ENCODE data around the gene C16orf74. TPM values are rescaled to one million over a fixed set of nuclear protein-coding genes. Genes with fewer than 3 reads are reported as not detected.

Gene C16orf74
- total and polyA plus RNA-seq, 2 of the 13 experiments (the other 11 are each of a cell fraction or from before 2014, with no cell fraction given) = 0.13 to 0.29 TPM

DNA sequence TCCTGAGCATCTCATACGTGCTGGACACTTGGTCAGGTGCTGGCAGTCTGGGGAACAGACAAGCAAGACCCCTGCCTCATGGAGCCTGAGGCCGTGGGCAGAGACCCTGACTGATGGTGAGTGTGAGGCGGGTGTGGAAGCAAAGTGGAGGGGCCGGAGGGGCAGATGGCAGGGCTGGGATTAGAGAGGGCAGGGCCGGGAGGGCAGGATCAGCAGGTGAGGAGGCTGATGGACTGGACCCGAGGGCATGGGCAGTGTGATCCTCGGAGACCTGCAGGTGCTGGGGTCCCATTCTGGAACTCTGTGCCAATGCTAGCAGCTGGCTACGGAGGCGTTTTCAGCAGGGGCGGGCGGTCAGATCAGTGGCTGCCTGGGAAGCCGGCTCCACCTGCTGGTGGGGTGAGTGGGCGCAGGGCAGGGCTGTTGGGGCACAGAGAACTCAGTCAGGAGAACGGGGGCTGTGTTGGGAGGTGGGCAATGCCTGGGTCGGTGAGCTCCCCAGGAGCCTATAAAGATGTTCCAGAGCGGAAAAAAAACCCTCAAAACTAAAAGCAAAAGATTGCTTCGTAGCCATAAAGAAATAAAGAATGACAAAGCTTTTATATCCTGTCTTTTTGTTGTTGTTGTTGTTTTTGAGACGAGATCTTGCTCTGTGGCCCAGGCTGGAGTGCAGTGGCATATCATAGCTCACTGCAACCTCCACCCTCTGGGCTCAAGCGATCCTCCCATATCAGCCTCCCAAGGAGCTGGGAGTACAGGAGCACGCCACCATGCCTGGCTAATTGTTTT, 8.9 kb upstream of the C16orf74 start:
- H3K4me1 ChIP-seq (ENCODE audit: insufficient read depth, low read length) = no peaks in the 10 kb centered on the region
- POLR2A ChIA-PET = no interaction called here
- no peak overlapping the region for H3K9ac ChIP-seq (ENCODE audit: insufficient read depth, low read depth, low read length)
- no peaks in the 10 kb centered on the region for H3K36me3 ChIP-seq (replicated peaks in 1 of 2; ENCODE audit: control insufficient read depth in 1 of 2, insufficient read depth in 2 of 2, low read length in 2 of 2)
- H3K9me3 ChIP-seq (ENCODE audit: low read length) = no peaks in the 10 kb centered on the region
- peaks cover 13 to 66% of the 10 kb centered on the region in 2 experiments for H3K27me3 ChIP-seq (ENCODE audit: control insufficient read depth in 1 of 2, insufficient read depth in 2 of 2, low read length in 2 of 2)
- CTCF ChIA-PET (ENCODE audit: low intra/inter-chr PET ratio, low total read pairs) = no interaction called here
- TF ChIP-seq STAG1 (CRISPR knock-in tag; IDR thresholded peaks at IDR 0.05) (peak; percentile 63), ZNF256 (CRISPR knock-in tag; conservative IDR thresholded peaks at IDR 0.05) (no peak), HNRNPL (IDR thresholded peaks at IDR 0.05; ENCODE audit: low read depth, low read length) (0 out of 2 replicates have a peak, but pooled peaks have one; percentile 23), RAD21 (CRISPR knock-in tag; IDR thresholded peaks at IDR 0.05) (peak; percentile 29; the same call in 1 of the 2 replicates)
- TF ChIP-seq, protein P1, sequence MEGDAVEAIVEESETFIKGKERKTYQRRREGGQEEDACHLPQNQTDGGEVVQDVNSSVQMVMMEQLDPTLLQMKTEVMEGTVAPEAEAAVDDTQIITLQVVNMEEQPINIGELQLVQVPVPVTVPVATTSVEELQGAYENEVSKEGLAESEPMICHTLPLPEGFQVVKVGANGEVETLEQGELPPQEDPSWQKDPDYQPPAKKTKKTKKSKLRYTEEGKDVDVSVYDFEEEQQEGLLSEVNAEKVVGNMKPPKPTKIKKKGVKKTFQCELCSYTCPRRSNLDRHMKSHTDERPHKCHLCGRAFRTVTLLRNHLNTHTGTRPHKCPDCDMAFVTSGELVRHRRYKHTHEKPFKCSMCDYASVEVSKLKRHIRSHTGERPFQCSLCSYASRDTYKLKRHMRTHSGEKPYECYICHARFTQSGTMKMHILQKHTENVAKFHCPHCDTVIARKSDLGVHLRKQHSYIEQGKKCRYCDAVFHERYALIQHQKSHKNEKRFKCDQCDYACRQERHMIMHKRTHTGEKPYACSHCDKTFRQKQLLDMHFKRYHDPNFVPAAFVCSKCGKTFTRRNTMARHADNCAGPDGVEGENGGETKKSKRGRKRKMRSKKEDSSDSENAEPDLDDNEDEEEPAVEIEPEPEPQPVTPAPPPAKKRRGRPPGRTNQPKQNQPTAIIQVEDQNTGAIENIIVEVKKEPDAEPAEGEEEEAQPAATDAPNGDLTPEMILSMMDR (CRISPR knock-in tag; IDR thresholded peaks at IDR 0.05) = peak; percentile 73
- intact Hi-C loops (cut with micrococcal nuclease; ENCODE audit: unreplicated experiment) (no loop called here), in situ Hi-C loops (cut with HindIII; ENCODE audit: extremely low pct_ligation_motif_present, low pct_unique_long_range_greater_than_20kb) (no loop called here)
- H2AFZ ChIP-seq (ENCODE audit: low read length) = no peak overlapping the region
- no TSS peak for BruUV-seq (replicated peaks)
- H3K4me3 ChIP-seq (replicated peaks in 1 of 3; ENCODE audit: insufficient read depth in 1 of 3, low read depth in 2 of 3, low read length in 3 of 3) = no peak overlapping the region
- DNase-seq (ENCODE audit: low spot score) = no peak
- H3K27ac ChIP-seq (ENCODE audit: extremely low read length, insufficient read depth, low read length) = no peak overlapping the region
- 31% methylated on average over 20 of the region's 20 CpGs for WGBS (ENCODE audit: low lambda C conversion rate)
- H4K20me1 ChIP-seq (ENCODE audit: insufficient read depth, low read length) = no peaks in the 10 kb centered on the region
- no peak for FAIRE-seq
- no peaks in the 10 kb centered on the region for H3K79me2 ChIP-seq (ENCODE audit: insufficient read depth, low read length)
- H3K4me2 ChIP-seq (ENCODE audit: low read depth, low read length) = no peak overlapping the region
- peak; percentile 82 for ATAC-seq

DNA sequence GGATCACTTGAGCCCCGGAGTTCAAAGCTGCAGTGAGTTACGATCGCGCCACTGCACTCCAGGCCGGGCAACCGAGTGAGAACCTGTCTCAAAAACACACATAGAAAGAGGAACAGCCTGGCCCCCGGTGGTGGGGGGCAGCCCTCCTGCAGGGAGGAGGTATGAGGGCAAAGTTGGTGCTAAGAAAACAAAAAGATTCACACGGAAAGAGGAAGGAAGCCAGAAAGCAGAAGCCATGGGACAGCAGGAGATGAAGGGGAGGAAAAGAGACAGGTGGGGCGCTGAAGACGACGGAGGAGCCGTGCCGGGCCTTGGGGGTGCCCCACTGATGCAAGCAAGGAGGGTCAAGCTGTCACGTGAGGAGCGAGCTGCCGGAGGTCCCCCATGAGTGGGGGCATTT, 8.2 kb upstream of the C16orf74 start:
- in situ Hi-C loops (cut with HindIII; ENCODE audit: extremely low pct_ligation_motif_present, low pct_unique_long_range_greater_than_20kb) = no loop called here
- BruUV-seq (replicated peaks) = no TSS peak
- ATAC-seq = no peak
- TF ChIP-seq, protein P2, sequence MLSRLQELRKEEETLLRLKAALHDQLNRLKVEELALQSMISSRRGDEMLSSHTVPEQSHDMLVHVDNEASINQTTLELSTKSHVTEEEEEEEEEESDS (CRISPR knock-in tag; IDR thresholded peaks at IDR 0.05; ENCODE audit: borderline replicate concordance) = no peak
- no peak for TF ChIP-seq MAFF (IDR thresholded peaks at IDR 0.05; ENCODE audit: low read depth, low read length)
- TF ChIP-seq, protein P3, sequence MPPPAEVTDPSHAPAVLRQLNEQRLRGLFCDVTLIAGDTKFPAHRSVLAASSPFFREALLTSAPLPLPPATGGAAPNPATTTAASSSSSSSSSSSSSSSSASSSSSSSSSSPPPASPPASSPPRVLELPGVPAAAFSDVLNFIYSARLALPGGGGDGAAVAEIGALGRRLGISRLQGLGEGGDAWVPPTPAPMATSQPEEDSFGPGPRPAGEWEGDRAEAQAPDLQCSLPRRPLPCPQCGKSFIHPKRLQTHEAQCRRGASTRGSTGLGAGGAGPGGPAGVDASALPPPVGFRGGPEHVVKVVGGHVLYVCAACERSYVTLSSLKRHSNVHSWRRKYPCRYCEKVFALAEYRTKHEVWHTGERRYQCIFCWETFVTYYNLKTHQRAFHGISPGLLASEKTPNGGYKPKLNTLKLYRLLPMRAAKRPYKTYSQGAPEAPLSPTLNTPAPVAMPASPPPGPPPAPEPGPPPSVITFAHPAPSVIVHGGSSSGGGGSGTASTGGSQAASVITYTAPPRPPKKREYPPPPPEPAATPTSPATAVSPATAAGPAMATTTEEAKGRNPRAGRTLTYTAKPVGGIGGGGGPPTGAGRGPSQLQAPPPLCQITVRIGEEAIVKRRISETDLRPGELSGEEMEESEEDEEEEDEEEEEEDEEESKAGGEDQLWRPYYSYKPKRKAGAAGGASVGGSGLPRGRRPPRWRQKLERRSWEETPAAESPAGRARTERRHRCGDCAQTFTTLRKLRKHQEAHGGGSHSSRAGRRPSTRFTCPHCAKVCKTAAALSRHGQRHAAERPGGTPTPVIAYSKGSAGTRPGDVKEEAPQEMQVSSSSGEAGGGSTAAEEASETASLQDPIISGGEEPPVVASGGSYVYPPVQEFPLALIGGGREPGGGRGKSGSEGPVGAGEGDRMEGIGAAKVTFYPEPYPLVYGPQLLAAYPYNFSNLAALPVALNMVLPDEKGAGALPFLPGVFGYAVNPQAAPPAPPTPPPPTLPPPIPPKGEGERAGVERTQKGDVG (CRISPR knock-in tag; IDR thresholded peaks at IDR 0.05; ENCODE audit: borderline replicate concordance) = no peak
- TF ChIP-seq ZFYVE20 (CRISPR knock-in tag; IDR thresholded peaks at IDR 0.05; ENCODE audit: borderline replicate concordance, low read depth) = no peak
- TF ChIP-seq ZNF12 (CRISPR knock-in tag; IDR thresholded peaks at IDR 0.05) = no peak
- TF ChIP-seq, protein P4, sequence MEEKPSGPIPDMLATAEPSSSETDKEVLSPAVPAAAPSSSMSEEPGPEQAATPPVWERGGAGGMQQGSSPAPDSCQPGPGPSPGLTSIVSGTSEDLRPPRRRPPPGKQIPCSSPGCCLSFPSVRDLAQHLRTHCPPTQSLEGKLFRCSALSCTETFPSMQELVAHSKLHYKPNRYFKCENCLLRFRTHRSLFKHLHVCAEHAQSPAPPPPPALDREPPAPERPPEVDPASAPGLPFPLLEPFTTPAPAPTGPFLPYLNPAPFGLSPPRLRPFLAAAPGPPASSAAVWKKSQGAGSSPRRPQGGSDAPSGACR (CRISPR knock-in tag; IDR thresholded peaks at IDR 0.05) = no peak

More for the DNA sequence above, 8.2 kb upstream of the C16orf74 start:
- 46% methylated on average over 14 of the region's 16 CpGs for WGBS (ENCODE audit: low lambda C conversion rate)
- Histone ChIP-seq H4K20me1 (ENCODE audit: insufficient read depth, low read length) (no peaks in the 10 kb centered on the region), H3K27ac (ENCODE audit: extremely low read length, insufficient read depth, low read length) (no peak overlapping the region), H3K36me3 (replicated peaks in 1 of 2; ENCODE audit: control insufficient read depth in 1 of 2, insufficient read depth in 2 of 2, low read length in 2 of 2) (no peaks in the 10 kb centered on the region), H3K9ac (ENCODE audit: insufficient read depth, low read depth, low read length) (no peak overlapping the region), H2AFZ (ENCODE audit: low read length) (no peak overlapping the region), H3K27me3 (ENCODE audit: control insufficient read depth in 1 of 2, insufficient read depth in 2 of 2, low read length in 2 of 2) (peaks cover 17 to 73% of the 10 kb centered on the region in 2 experiments), H3K79me2 (ENCODE audit: insufficient read depth, low read length) (no peaks in the 10 kb centered on the region), H3K4me3 (replicated peaks in 1 of 3; ENCODE audit: insufficient read depth in 1 of 3, low read depth in 2 of 3, low read length in 3 of 3) (no peak overlapping the region), H3K9me3 (ENCODE audit: low read length) (no peaks in the 10 kb centered on the region), H3K4me2 (ENCODE audit: low read depth, low read length) (no peak overlapping the region), H3K4me1 (ENCODE audit: insufficient read depth, low read length) (no peaks in the 10 kb centered on the region)
- intact Hi-C loops (cut with micrococcal nuclease; ENCODE audit: unreplicated experiment) = no loop called here
- no peak for FAIRE-seq
- ChIA-PET POLR2A (no interaction called here), CTCF (ENCODE audit: low intra/inter-chr PET ratio, low total read pairs) (no interaction called here)
- DNase-seq (ENCODE audit: low spot score) = no peak
